Naive thymus-derived CD8-positive, alpha-beta T cell (primary cell): ENCODE results near the gene SYT1. TPM values are rescaled to one million over a fixed set of nuclear protein-coding genes. Genes with fewer than 3 reads are reported as not detected.

Source experiments
- ATAC-seq, 2 donors: fragments of 150-1000 bp; cut with Tn5 transposase in 1 of 2; sonication (Bioruptor Pico), chemical (Tn5 transposase) in 1 of 2; 1 replicate in 1 of 2; 2 replicates in 1 of 2; pipeline ENCODE4 v1.10.0; 2021; ENCODE audit warnings: mild to moderate bottlenecking in 2 of 2, moderate library complexity in 2 of 2
- POLR2A ChIA-PET: fragments of 350-600 bp; sonication (Branson Sonifier 250); formaldehyde crosslinking; loops from one replicate; lab custom pipeline; 2021; ENCODE audit warnings: antibody characterized with exemption; lab: Charles Lee
- DNase-seq, 10 donors: peaks; one replicate each; pipeline versions ENCODE4 v3.0.0 to v3.0.0-alpha.2; 2020 to 2022
- H3K27ac Mint-ChIP-seq, 10 donors: one replicate each; pipeline ENCODE4 v1.8.0; 2020 to 2022; ENCODE audit warnings: mild to moderate bottlenecking in 10 of 10, mixed read lengths in 10 of 10, moderate library complexity in 4 of 10, inconsistent platforms in 1 of 10
- H3K27me3 Mint-ChIP-seq, 5 donors: one replicate each; pipeline ENCODE4 v1.8.0; 2021 to 2022; ENCODE audit warnings: mixed read lengths in 5 of 5
- H3K36me3 Mint-ChIP-seq, 3 donors: one replicate each; pipeline ENCODE4 v1.8.0; 2020 to 2022; ENCODE audit warnings: mixed read lengths in 3 of 3, mild to moderate bottlenecking in 2 of 3, inconsistent platforms in 1 of 3
- H3K4me1 Mint-ChIP-seq, 4 donors: one replicate each; pipeline ENCODE4 v1.8.0; 2021 to 2022; ENCODE audit warnings: mixed read lengths in 4 of 4
- H3K4me3 Mint-ChIP-seq, 10 donors: one replicate each; pipeline ENCODE4 v1.8.0; 2020 to 2022; ENCODE audit warnings: mild to moderate bottlenecking in 10 of 10, mixed read lengths in 10 of 10, moderate library complexity in 6 of 10, inconsistent platforms in 1 of 10
- H3K9me3 Mint-ChIP-seq, 9 donors: one replicate each; pipeline ENCODE4 v1.8.0; 2020 to 2022; ENCODE audit warnings: mixed read lengths in 9 of 9, mild to moderate bottlenecking in 3 of 9, inconsistent platforms in 1 of 9, moderate library complexity in 1 of 9
- polyA plus RNA-seq, 3 donors: library from polyadenylated mRNA; unstranded; fragments of 300-500 nt; fragmentation: Illumina TruSeq; gene quantifications; one replicate each; pipeline ENCODE4 v1.2.3, GENCODE V29; 2021
- total RNA-seq, 8 experiments: library from RNA in 2 of 8; stranded (reverse) in 2 of 8; gene quantifications; one replicate each; pipeline ENCODE4 v1.2.3 and lab custom pipeline; 2021 to 2026

Gene SYT1
- total and polyA plus RNA-seq, 5 experiments from 2014 or later = not detected

- Mint-ChIP-seq H3K4me3 (no peak overlapping the region), H3K4me1 (no peaks in the 10 kb centered on the region), H3K27me3 (peaks cover 0 to 4% (median 0%) of the 10 kb centered on the region in 5 donors), H3K9me3 (peaks cover 0 to 8% (median 5%) of the 10 kb centered on the region in 9 donors), H3K27ac (no peak overlapping the region), H3K36me3 (no peaks in the 10 kb centered on the region)
- POLR2A ChIA-PET = no interaction called here
- no peak for DNase-seq
- no peak for ATAC-seq
Observed at GRCh38 chr12:79233341-79233781, 368.8 kb downstream of the SYT1 start.

- H3K27ac Mint-ChIP-seq = no peak overlapping the region
- no peak for DNase-seq
- POLR2A ChIA-PET = no interaction called here
- H3K36me3 Mint-ChIP-seq = no peaks in the 10 kb centered on the region
- no peak for ATAC-seq
- H3K27me3 Mint-ChIP-seq = peaks cover 0 to 4% (median 0%) of the 10 kb centered on the region in 5 donors
- H3K9me3 Mint-ChIP-seq = peaks cover 0 to 3% (median 0%) of the 10 kb centered on the region in 9 donors
- no peak overlapping the region for H3K4me3 Mint-ChIP-seq
- no peaks in the 10 kb centered on the region for H3K4me1 Mint-ChIP-seq
Observed at GRCh38 chr12:79236920-79237319, 372.3 kb downstream of the SYT1 start.

GRCh38 chr12:79238246-79238645, 373.7 kb downstream of the SYT1 start:
- Mint-ChIP-seq H3K27me3 (no peaks in the 10 kb centered on the region), H3K4me3 (no peak overlapping the region), H3K9me3 (peaks cover 0 to 10% (median 2%) of the 10 kb centered on the region in 9 donors), H3K27ac (no peak overlapping the region), H3K4me1 (no peaks in the 10 kb centered on the region), H3K36me3 (no peaks in the 10 kb centered on the region)
- POLR2A ChIA-PET = no interaction called here
- DNase-seq (no peak), ATAC-seq (no peak)

GRCh38 chr12:79247494-79247893, 382.9 kb downstream of the SYT1 start:
- H3K36me3 Mint-ChIP-seq = peaks cover 0 to 6% (median 0%) of the 10 kb centered on the region in 3 donors
- ATAC-seq (no peak), DNase-seq (no peak)
- peaks cover 0 to 3% (median 0%) of the 10 kb centered on the region in 5 donors for H3K27me3 Mint-ChIP-seq
- H3K4me1 Mint-ChIP-seq = no peaks in the 10 kb centered on the region
- peaks cover 0 to 21% (median 4%) of the 10 kb centered on the region in 9 donors for H3K9me3 Mint-ChIP-seq
- POLR2A ChIA-PET = no interaction called here
- no peak overlapping the region for H3K4me3 Mint-ChIP-seq
- H3K27ac Mint-ChIP-seq = no peak overlapping the region

GRCh38 chr12:79250186-79250585, 385.6 kb downstream of the SYT1 start:
- ATAC-seq (no peak), DNase-seq (no peak)
- Mint-ChIP-seq H3K27ac (no peak overlapping the region), H3K27me3 (no peaks in the 10 kb centered on the region), H3K4me3 (no peak overlapping the region), H3K9me3 (peaks cover 0 to 13% (median 1%) of the 10 kb centered on the region in 9 donors), H3K4me1 (no peaks in the 10 kb centered on the region), H3K36me3 (peaks cover 0 to 6% (median 0%) of the 10 kb centered on the region in 3 donors)
- POLR2A ChIA-PET = no interaction called here

- no peaks in the 10 kb centered on the region for H3K4me1 Mint-ChIP-seq
- peaks cover 0 to 11% (median 1%) of the 10 kb centered on the region in 9 donors for H3K9me3 Mint-ChIP-seq
- H3K27ac Mint-ChIP-seq = no peak overlapping the region
- H3K36me3 Mint-ChIP-seq = peaks cover 0 to 6% (median 0%) of the 10 kb centered on the region in 3 donors
- DNase-seq (no peak), ATAC-seq (no peak)
- no peak overlapping the region for H3K4me3 Mint-ChIP-seq
- H3K27me3 Mint-ChIP-seq = no peaks in the 10 kb centered on the region
- POLR2A ChIA-PET = no interaction called here
Observed at GRCh38 chr12:79250960-79251755, 386.6 kb downstream of the SYT1 start.

GRCh38 chr12:79252358-79253075, 387.9 kb downstream of the SYT1 start:
- no peak for DNase-seq
- Mint-ChIP-seq H3K4me1 (no peaks in the 10 kb centered on the region), H3K27ac (no peak overlapping the region), H3K9me3 (peaks cover 0 to 8% (median 1%) of the 10 kb centered on the region in 9 donors), H3K27me3 (no peaks in the 10 kb centered on the region), H3K36me3 (peaks cover 0 to 6% (median 0%) of the 10 kb centered on the region in 3 donors), H3K4me3 (no peak overlapping the region)
- ATAC-seq = no peak
- POLR2A ChIA-PET = no interaction called here

- no peak overlapping the region for H3K4me3 Mint-ChIP-seq
- H3K27ac Mint-ChIP-seq = no peak overlapping the region
- ATAC-seq = no peak
- H3K36me3 Mint-ChIP-seq = no peaks in the 10 kb centered on the region
- POLR2A ChIA-PET = no interaction called here
- H3K9me3 Mint-ChIP-seq = peaks cover 0 to 7% (median 0%) of the 10 kb centered on the region in 9 donors
- no peaks in the 10 kb centered on the region for H3K4me1 Mint-ChIP-seq
- DNase-seq = no peak
- H3K27me3 Mint-ChIP-seq = no peaks in the 10 kb centered on the region
Observed at GRCh38 chr12:79255288-79255687, 390.7 kb downstream of the SYT1 start.

GRCh38 chr12:79260923-79261322, 396.3 kb downstream of the SYT1 start:
- H3K9me3 Mint-ChIP-seq = peaks cover 0 to 1% (median 0%) of the 10 kb centered on the region in 9 donors
- no peaks in the 10 kb centered on the region for H3K27me3 Mint-ChIP-seq
- POLR2A ChIA-PET = no interaction called here
- H3K27ac Mint-ChIP-seq = no peak overlapping the region
- H3K4me1 Mint-ChIP-seq = no peaks in the 10 kb centered on the region
- no peak for ATAC-seq
- DNase-seq = no peak
- no peaks in the 10 kb centered on the region for H3K36me3 Mint-ChIP-seq
- H3K4me3 Mint-ChIP-seq = no peak overlapping the region

GRCh38 chr12:79262938-79263337, 398.4 kb downstream of the SYT1 start:
- POLR2A ChIA-PET = no interaction called here

GRCh38 chr12:79266343-79267144, 402.0 kb downstream of the SYT1 start:
- POLR2A ChIA-PET = no interaction called here
- H3K27me3 Mint-ChIP-seq = no peaks in the 10 kb centered on the region
- no peak overlapping the region for H3K4me3 Mint-ChIP-seq
- no peak for ATAC-seq
- H3K4me1 Mint-ChIP-seq = no peaks in the 10 kb centered on the region
- H3K9me3 Mint-ChIP-seq = peaks cover 0 to 1% (median 0%) of the 10 kb centered on the region in 9 donors
- no peak for DNase-seq
- H3K27ac Mint-ChIP-seq = no peak overlapping the region
- H3K36me3 Mint-ChIP-seq = no peaks in the 10 kb centered on the region

More at GRCh38 chr12:79262938-79263337, 398.4 kb downstream of the SYT1 start:
- DNase-seq (no peak), ATAC-seq (no peak)
- Mint-ChIP-seq H3K9me3 (peaks cover 0 to 1% (median 0%) of the 10 kb centered on the region in 9 donors), H3K27me3 (no peaks in the 10 kb centered on the region), H3K4me3 (no peak overlapping the region), H3K27ac (no peak overlapping the region), H3K36me3 (no peaks in the 10 kb centered on the region), H3K4me1 (no peaks in the 10 kb centered on the region)

GRCh38 chr12:79267580-79267979, 403.0 kb downstream of the SYT1 start:
- Mint-ChIP-seq H3K4me3 (no peak overlapping the region), H3K9me3 (peaks cover 0 to 7% (median 2%) of the 10 kb centered on the region in 9 donors), H3K36me3 (no peaks in the 10 kb centered on the region), H3K27me3 (peaks cover 0 to 3% (median 0%) of the 10 kb centered on the region in 5 donors), H3K27ac (no peak overlapping the region), H3K4me1 (no peaks in the 10 kb centered on the region)
- ATAC-seq (no peak), DNase-seq (no peak)
- POLR2A ChIA-PET = no interaction called here
